Stimulated activated CD8-positive, alpha-beta memory T cell treated with anti-CD3 and anti-CD28 coated beads, Interleukin-15, amount 100 ng/mL, for 1 hour (primary cell): Measurements from ENCODE around the gene GRIN2B.

Source experiments
- DNase-seq: peaks from one replicate; pipeline ENCODE4 v3.0.0-alpha.2; 2020; ENCODE audit warnings: low read depth

Gene GRIN2B

GRCh38 chr12:13981296-13981962, at the start of gene GRIN2B:
Gene GRIN2B, minus strand, starts transcription at chr12:13981602. Its CDS starts 115,394 bp downstream, at chr12:13866208.
- no peak for DNase-seq

DNA sequence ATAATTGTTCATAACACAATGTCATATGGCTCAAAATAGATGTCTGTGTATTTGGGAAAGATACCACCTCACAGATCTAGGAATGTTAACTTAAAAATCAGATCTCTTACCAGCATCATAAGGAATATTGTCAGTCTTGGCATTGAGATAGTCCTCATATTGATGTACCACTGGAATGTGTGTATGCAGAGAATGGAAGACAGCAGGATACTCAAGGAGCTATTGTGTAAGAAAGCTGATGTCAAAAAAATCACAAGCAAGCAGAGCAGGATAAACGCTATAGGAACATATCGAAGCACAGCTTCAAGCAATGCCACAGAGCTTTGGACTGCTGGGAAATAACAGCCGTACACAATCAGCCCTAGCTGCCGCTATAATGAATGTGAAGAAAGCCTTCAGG, 45.1 kb upstream of the GRIN2B start:
- no peak for DNase-seq

- no peak for DNase-seq
Measured at GRCh38 chr12:14024591-14024990, 43.2 kb upstream of the GRIN2B start.

DNA sequence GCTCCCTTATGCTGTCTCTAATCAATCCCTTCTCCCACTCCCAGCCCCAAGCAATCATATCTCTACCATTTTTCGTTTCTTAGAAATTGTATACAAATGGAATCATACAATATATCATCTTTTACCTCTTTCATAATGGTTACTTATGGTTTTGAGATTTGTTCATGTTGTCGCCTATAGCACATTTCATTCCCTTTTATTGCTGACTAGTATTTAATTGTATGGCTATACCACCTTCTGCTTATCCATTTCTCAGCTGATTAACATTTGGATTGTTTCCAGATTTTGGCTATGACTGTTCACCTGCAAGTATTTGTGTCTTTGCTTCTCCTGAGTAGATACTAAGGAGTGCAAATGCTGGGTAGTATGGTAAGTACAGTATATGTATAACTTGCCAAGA, 36.7 kb upstream of the GRIN2B start:
- no peak for DNase-seq

GRCh38 chr12:14010989-14011388, 29.6 kb upstream of the GRIN2B start:
- DNase-seq, result no peak

- DNase-seq, result no peak
Measured at GRCh38 chr12:14007639-14008038, 26.2 kb upstream of the GRIN2B start.

DNA sequence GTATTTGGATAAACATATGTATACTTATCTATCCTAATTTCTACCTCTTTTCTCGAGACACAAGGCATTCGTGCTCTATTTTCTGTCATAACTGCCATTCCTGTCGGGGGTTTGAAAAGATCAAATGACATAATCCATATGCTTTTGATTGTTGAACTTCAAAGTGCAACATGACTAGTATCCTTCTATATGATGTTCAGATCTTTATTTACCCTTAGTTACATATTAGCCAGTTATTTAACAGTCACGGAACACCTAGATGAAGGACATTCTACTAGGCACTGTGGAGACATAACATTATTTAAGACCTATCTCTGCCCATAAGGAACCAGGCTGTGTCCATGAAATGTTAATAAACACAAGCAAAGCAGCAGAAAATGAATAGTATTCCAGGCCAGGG, 11.2 kb upstream of the GRIN2B start:
- DNase-seq, result no peak

DNA sequence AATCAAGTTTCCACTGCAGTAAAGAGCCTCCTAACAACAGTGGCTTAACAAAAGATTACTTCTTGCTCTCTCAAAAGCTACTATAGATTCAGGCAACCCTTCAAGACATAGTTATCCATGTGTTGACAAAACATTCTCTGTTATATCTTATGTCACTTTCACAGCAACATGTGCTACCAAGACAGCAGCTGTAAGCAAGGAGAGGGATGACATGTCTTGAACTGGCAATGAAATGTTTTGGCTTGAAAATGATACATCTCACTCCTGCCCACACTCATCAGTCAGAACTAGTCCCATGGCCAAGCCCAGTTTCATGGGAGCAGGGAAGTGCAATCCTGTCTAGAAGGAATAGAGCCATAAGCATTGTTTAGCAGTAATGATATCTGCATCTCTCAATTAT, 10.7 kb upstream of the GRIN2B start:
- DNase-seq, result no peak

DNA sequence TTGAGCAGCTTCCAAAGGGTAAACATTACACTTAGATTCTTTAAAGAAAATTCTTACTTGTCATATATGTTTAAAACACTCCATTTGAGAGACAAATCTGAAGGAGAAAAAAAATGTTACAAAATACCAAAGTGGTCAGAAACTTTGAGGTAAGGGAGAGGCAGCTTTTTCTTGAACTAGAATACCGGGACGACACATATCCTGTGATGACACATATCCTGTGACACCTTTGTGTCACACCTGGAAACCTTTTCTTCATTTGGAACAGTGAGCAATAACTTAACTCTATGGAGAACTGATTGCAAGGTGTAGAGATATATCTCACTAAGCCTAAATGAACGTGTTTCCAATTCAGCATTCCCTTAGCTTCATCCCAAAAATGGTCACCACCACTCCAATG, 4.6 kb upstream of the GRIN2B start:
- DNase-seq, result no peak

DNA sequence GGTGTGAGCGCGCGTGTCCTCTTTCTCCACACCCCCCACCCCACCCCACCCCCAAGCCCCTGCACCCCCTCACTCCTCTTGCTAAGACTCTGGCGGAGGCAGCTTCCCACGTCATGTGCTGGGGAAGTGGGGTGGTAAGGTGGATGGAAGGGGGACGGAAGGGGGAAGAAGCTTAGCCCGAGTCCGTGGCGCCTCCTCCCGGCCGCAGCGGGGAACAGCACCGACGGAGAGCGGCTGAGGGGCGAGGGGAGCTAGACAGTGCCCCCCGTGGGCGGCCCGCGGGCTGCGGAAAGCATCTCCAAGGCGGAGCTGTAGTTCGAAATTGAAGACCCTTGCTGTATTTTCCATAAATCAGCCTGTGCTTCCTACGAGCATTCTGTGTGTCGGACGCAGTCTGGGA, 588 bp upstream of the GRIN2B start:
- DNase-seq, result no peak

DNA sequence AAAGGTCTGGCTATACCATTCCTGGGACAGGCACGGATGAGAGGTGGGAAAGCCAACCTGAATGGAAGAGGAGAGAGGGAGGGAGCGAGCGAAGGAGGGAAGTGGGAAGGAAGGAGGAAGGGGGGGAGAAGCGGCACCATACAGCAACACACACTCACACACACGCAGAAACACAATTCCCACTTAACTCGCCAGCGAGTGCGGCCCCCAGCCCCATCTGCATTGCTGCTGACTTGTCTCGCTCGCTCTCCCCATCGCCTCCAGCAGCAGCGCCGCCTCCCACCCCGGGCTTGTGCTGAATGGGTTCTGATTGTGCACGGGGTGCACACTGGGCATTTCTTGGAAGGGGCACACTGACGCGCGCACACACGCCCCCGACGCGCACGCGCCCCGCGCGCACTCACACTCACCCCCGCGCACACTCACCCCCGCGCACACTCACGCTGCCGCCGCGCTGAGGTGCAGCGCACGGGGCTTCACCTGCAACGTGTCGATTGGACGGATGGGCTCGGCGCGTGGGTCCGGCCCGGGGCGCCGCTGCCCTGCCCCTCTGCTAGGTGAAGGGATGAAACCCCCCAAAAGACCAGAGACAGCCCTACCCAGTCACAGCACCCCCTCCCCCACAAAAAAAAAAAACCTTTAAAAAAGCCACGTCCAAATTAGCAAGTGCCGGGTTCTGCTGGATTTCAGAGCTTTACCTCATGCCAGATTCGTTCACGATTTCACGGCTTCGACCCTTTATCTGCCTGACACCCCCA, 685 bp downstream of the GRIN2B start:
- no peak for DNase-seq

GRCh38 chr12:13979772-13980378, 1.5 kb downstream of the GRIN2B start:
- no peak for DNase-seq

GRCh38 chr12:13978876-13979275, 2.5 kb downstream of the GRIN2B start:
- no peak for DNase-seq

GRCh38 chr12:13976880-13977279, 4.5 kb downstream of the GRIN2B start:
- DNase-seq, result no peak

GRCh38 chr12:13976028-13976584, 5.3 kb downstream of the GRIN2B start:
- DNase-seq, result no peak

- DNase-seq, result no peak
Measured at GRCh38 chr12:13973996-13974395, 7.4 kb downstream of the GRIN2B start.

DNA sequence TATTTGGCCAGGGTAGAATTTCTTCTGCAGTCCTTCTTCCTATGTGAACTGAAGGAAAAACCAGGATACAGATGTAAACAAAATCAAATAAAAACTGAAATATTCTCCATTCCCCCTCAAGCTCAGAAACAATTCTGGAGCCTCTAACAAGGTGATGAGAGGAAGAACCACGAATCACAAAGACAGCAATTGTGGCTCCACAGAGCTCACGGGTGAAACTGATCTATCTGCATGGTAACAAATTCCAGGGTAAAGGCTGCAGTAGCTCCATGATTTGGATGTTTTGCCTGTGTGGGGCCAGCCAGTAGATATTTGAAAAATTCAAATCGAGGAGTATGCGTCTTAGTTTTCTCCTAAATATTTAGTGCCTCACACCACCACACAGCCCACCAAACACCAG, 10.6 kb downstream of the GRIN2B start:
- no peak for DNase-seq

DNA sequence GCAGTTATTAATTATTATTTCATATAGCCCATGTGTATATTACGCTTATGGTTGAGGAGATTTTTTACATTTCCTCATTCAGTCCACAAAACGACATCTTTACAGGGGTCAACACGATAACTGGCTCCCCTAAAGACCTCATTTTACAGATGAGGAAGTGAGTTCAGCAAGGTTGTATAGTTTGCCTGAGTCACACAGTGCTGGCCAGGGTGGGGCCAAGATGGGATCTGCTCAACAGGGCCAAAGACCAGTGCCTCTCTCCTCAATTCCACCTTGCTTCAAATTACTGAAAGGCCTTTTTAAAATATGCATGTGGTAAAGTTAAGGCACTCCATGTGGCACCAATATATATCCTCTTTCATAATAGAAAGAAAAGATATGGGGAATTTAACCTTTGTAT, 13.1 kb downstream of the GRIN2B start:
- no peak for DNase-seq

- DNase-seq, result no peak
Measured at GRCh38 chr12:13964666-13965065, 16.7 kb downstream of the GRIN2B start.

- DNase-seq, result no peak
Measured at GRCh38 chr12:13962699-13963098, 18.7 kb downstream of the GRIN2B start.

- DNase-seq, result no peak
Measured at GRCh38 chr12:13961971-13962370, 19.4 kb downstream of the GRIN2B start.

DNA sequence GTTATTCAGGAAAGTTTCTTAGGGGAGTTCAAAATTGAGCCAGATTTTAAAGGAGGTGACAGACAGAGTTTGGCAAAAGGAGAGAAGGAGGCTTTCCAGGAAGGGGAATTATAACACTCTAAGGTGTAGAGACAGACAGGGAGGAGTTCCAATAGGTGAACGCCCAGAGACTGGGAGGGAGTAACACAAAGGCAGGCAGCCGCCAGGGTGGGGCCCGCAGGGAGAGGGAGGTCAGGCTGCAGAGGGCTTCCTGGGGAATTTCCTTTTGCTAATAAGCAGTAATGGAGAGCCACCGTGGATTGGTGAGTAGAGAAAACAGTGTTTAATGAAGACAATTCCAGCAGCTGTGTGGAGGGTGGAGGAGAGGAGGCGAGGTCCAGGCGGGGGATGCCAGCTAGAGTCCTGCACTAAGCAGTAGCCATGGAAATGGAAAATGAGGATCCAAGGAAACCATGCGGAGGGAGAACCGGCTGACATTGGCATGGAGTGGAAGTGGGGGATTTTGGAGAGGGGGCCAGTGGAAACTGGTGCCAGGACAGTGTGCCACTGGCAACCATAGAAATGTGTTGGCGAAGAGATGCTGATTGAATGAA, 22.2 kb downstream of the GRIN2B start:
- DNase-seq, result no peak

GRCh38 chr12:13957576-13957975, 23.8 kb downstream of the GRIN2B start:
- no peak for DNase-seq
